GM19372 (cell line): ENCODE data around the gene POF1B.
"Not testable (repeated sequence)": the region's sequence is repeated elsewhere in the genome, so short reads cannot be mapped to it uniquely, and the experiment has no call there.

Experiments used
- ATAC-seq: cut with Tn5 transposase; IDR thresholded peaks from one replicate; pipeline ENCODE4 v1.9.1; 2021; ENCODE audit warnings: mild to moderate bottlenecking, low read depth, moderate library complexity; ENCODE audit not compliant: unreplicated experiment

The POF1B gene

GRCh38 chrX:85379174-85379907 is at the start of gene POF1B:
TSS of gene POF1B (minus strand) at chrX:85379665. CDS start at chrX:85379454, 211 bp downstream.
- ATAC-seq, result no peak

GRCh38 chrX:85429066-85429465 is 49.6 kb upstream of the POF1B start:
- no peak for ATAC-seq

- no peak for ATAC-seq
These were observed 39.8 kb upstream of the POF1B start for GRCh38 chrX:85419293-85419692.

- ATAC-seq, result no peak
These were observed 12.4 kb upstream of the POF1B start for GRCh38 chrX:85391878-85392238.

- ATAC-seq, result no peak
These were observed 11.9 kb upstream of the POF1B start for GRCh38 chrX:85391185-85391877.

- no peak for ATAC-seq
These were observed 2.1 kb upstream of the POF1B start for GRCh38 chrX:85381602-85382001.

GRCh38 chrX:85378461-85378860 is 1.0 kb downstream of the POF1B start:
- ATAC-seq, result no peak

GRCh38 chrX:85375333-85375738 is 4.1 kb downstream of the POF1B start:
- no peak for ATAC-seq

- ATAC-seq, result no peak
These were observed 14.0 kb downstream of the POF1B start for GRCh38 chrX:85365370-85365995.

- no peak for ATAC-seq
These were observed 20.4 kb downstream of the POF1B start for GRCh38 chrX:85359051-85359450.

- ATAC-seq, result no peak
These were observed 33.9 kb downstream of the POF1B start for GRCh38 chrX:85345523-85345922.

- no peak for ATAC-seq
These were observed 52.5 kb downstream of the POF1B start for GRCh38 chrX:85327060-85327333.

- no peak for ATAC-seq
These were observed 53.0 kb downstream of the POF1B start for GRCh38 chrX:85326234-85327059.

- ATAC-seq, result not testable (repeated sequence)
These were observed 68.1 kb downstream of the POF1B start for GRCh38 chrX:85311348-85311747.

- ATAC-seq, result no peak
These were observed 69.7 kb downstream of the POF1B start for GRCh38 chrX:85309717-85310116.

GRCh38 chrX:85303544-85303943 is 75.9 kb downstream of the POF1B start:
- ATAC-seq, result no peak

- no peak for ATAC-seq
These were observed 90.3 kb downstream of the POF1B start for GRCh38 chrX:85288992-85289723.

- not testable (repeated sequence) for ATAC-seq
These were observed 94.2 kb downstream of the POF1B start for GRCh38 chrX:85285286-85285685.

- ATAC-seq, result no peak
These were observed 134.8 kb downstream of the POF1B start for GRCh38 chrX:85244450-85245211.
